HEK293 (cell line): ENCODE results near the gene MXRA8.

Experiments used
- CTCF ChIP-seq: fragments of 450-650 bp; formaldehyde crosslinking; IDR thresholded peaks from 2 replicates; pipeline ENCODE4 v1.5.1; 2016; ENCODE audit warnings: missing biosample characterization, missing genetic modification characterization
- GLIS1 ChIP-seq: fragments of 450-650 bp; formaldehyde crosslinking; IDR thresholded peaks from 2 replicates; pipeline ENCODE4 v1.5.1; 2016; ENCODE audit warnings: missing biosample characterization, missing genetic modification characterization
- ZBTB1 ChIP-seq: fragments of 450-650 bp; formaldehyde crosslinking; IDR thresholded peaks from 2 replicates; pipeline ENCODE4 v1.5.1; 2016; ENCODE audit warnings: missing biosample characterization, missing genetic modification characterization
- ZBTB26 ChIP-seq: fragments of 450-650 bp; formaldehyde crosslinking; optimal IDR thresholded peaks from 2 replicates; pipeline ENCODE3; 2016; ENCODE audit warnings: missing biosample characterization, mild to moderate bottlenecking, missing genetic modification characterization
- ZNF785 ChIP-seq: fragments of 450-650 bp; formaldehyde crosslinking; IDR thresholded peaks from 2 replicates; pipeline ENCODE4 v1.5.1; 2016; ENCODE audit warnings: missing biosample characterization, missing genetic modification characterization

GRCh38 chr1:1324524-1325287 is 33.6 kb downstream of the MXRA8 start, which contains the start of the genes CPTP and INTS11:
- no peak for TF ChIP-seq CTCF (tag by site-specific recombination)
- TF ChIP-seq ZBTB1 (tag by site-specific recombination), result no peak; the same call in 1 of the 2 replicates
- TF ChIP-seq ZNF785 (tag by site-specific recombination), result no peak
- TF ChIP-seq ZBTB26 (tag by site-specific recombination), result peak; percentile 40
- peak; percentile 26; the same call in 1 of the 2 replicates for TF ChIP-seq GLIS1 (tag by site-specific recombination)
